Keratinocyte (primary cell): ENCODE results near the gene FBXO40. TPM values are rescaled to one million over a fixed set of nuclear protein-coding genes. Genes with fewer than 3 reads are reported as not detected.

Experiments
- DNase-seq: peaks from one replicate; pipeline ENCODE4 v3.0.0-alpha.2; 2011; ENCODE audit warnings: low read depth, missing footprints, low spot score
- FAIRE-seq: peaks from 2 replicates; lab custom pipeline; 2011; peaks lifted over from hg19 to GRCh38; lab: Jason Lieb, UNC
- H2AFZ ChIP-seq: 2 replicates; pipeline ENCODE4 v1.6.0; 2012; ENCODE audit warnings: low read length, control low read depth, inconsistent platforms; ENCODE audit not compliant: control insufficient read depth
- H3K27ac ChIP-seq: 2 replicates; pipeline ENCODE4 v1.5.1; 2011; ENCODE audit warnings: low read length; ENCODE audit not compliant: control insufficient read depth, insufficient read depth
- H3K27me3 ChIP-seq: 3 replicates; pipeline ENCODE4 v1.6.0; 2011; ENCODE audit warnings: low read length; ENCODE audit not compliant: control insufficient read depth, insufficient read depth; ENCODE audit errors: extremely low read depth
- H3K36me3 ChIP-seq, 2 experiments: 2 replicates in 1 of 2; 3 replicates in 1 of 2; pipeline ENCODE4 v1.5.1; 2011; ENCODE audit warnings: low read length in 2 of 2, mild to moderate bottlenecking in 1 of 2; ENCODE audit not compliant: control insufficient read depth in 2 of 2, insufficient read depth in 2 of 2; ENCODE audit errors: extremely low read depth in 1 of 2
- H3K4me1 ChIP-seq: 3 replicates; pipeline ENCODE4 v1.5.1; 2011; ENCODE audit warnings: low read length; ENCODE audit not compliant: control insufficient read depth, insufficient read depth; ENCODE audit errors: extremely low read depth
- H3K4me2 ChIP-seq: 3 replicates; pipeline ENCODE4 v1.6.0; 2011; ENCODE audit warnings: low read depth, low read length; ENCODE audit not compliant: control insufficient read depth, insufficient read depth; ENCODE audit errors: extremely low read depth
- H3K4me3 ChIP-seq, 3 experiments: fragments of 200-600 bp in 1 of 3; sonication (generic) in 1 of 3; 2 replicates in 2 of 3; 3 replicates in 1 of 3; pipeline ENCODE4 v1.5.1; 2011 to 2016; ENCODE audit warnings: low read length in 3 of 3, mild to moderate bottlenecking in 3 of 3, control low read depth in 2 of 3, inconsistent platforms in 1 of 3, low read depth in 1 of 3, mixed read lengths in 1 of 3, mixed run types in 1 of 3, moderate library complexity in 1 of 3; ENCODE audit not compliant: control insufficient read depth in 2 of 3, insufficient read depth in 2 of 3; ENCODE audit errors: extremely low read depth in 1 of 3
- H3K79me2 ChIP-seq: 2 replicates; pipeline ENCODE4 v1.6.0; 2012; ENCODE audit warnings: low read length; ENCODE audit not compliant: control insufficient read depth, insufficient read depth
- H3K9ac ChIP-seq: 3 replicates; pipeline ENCODE4 v1.6.0; 2011; ENCODE audit warnings: low read length; ENCODE audit not compliant: control insufficient read depth, insufficient read depth; ENCODE audit errors: extremely low read depth
- H3K9me1 ChIP-seq: 3 replicates; pipeline ENCODE4 v1.6.0; 2011; ENCODE audit warnings: low read length; ENCODE audit not compliant: control insufficient read depth, insufficient read depth; ENCODE audit errors: extremely low read depth
- H3K9me3 ChIP-seq: 2 replicates; pipeline ENCODE4 v1.5.1; 2012; ENCODE audit warnings: low read depth, low read length; ENCODE audit not compliant: control insufficient read depth
- H4K20me1 ChIP-seq: 3 replicates; pipeline ENCODE4 v1.6.0; 2011; ENCODE audit warnings: low read length; ENCODE audit not compliant: control insufficient read depth, insufficient read depth; ENCODE audit errors: extremely low read depth
- EZH2 ChIP-seq: IDR thresholded peaks from one replicate; pipeline ENCODE4 v1.6.1; 2012; ENCODE audit warnings: inconsistent platforms, mild to moderate bottlenecking, low read length, moderate library complexity
- dilution Hi-C: fragments of 300-500 bp; cut with MboI; formaldehyde crosslinking; loops from one replicate; pipeline ENCODE4 v1.7.0; 2020; ENCODE audit warnings: low sequenced_read_pairs; ENCODE audit not compliant: extremely low pct_ligation_motif_present
- polyA plus RNA-seq, 5 experiments: library from polyadenylated mRNA; depleted of rRNA in 3 of 5; stranded (reverse) in 3 of 5; stranded (forward) in 1 of 5; unstranded in 1 of 5; fragments of >200 nt; gene quantifications; 1 replicate in 1 of 5; 2 replicates in 3 of 5; 3 replicates in 1 of 5; pipeline versions ENCODE4 v1.2.1 to v1.2.3, GENCODE V29; 2011 to 2012; ENCODE audit warnings: missing spikeins in 2 of 5, low read depth in 1 of 5, low replicate concordance in 1 of 5
- TF ChIP-seq, protein P1 (sequence below), 3 experiments: IDR thresholded peaks in 1 of 3; conservative IDR thresholded peaks in 1 of 3; optimal IDR thresholded peaks in 1 of 3; 2 replicates in 2 of 3; 3 replicates in 1 of 3; pipeline versions ENCODE3 to v1.5.1; 2011; ENCODE audit warnings: low read length in 3 of 3, mild to moderate bottlenecking in 3 of 3, moderate library complexity in 2 of 3, control low read depth in 1 of 3, inconsistent platforms in 1 of 3; ENCODE audit not compliant: insufficient read depth in 2 of 3; ENCODE audit errors: extremely low read depth in 1 of 3

The FBXO40 gene
- polyA plus RNA-seq, 1 donor (not counting 4 experiments of a cell fraction or from before 2014, with no cell fraction given) = not detected

GRCh38 chr3:121627622-121628021, 34.4 kb downstream of the FBXO40 start:
- FAIRE-seq (no peak), DNase-seq (no peak)
- no peaks in the 10 kb centered on the region for H3K9me1 ChIP-seq
- no peak overlapping the region for H3K27ac ChIP-seq
- no peaks in the 10 kb centered on the region for H3K79me2 ChIP-seq
- dilution Hi-C loops = no loop called here
- TF ChIP-seq EZH2 = no peak
- TF ChIP-seq, protein P1, sequence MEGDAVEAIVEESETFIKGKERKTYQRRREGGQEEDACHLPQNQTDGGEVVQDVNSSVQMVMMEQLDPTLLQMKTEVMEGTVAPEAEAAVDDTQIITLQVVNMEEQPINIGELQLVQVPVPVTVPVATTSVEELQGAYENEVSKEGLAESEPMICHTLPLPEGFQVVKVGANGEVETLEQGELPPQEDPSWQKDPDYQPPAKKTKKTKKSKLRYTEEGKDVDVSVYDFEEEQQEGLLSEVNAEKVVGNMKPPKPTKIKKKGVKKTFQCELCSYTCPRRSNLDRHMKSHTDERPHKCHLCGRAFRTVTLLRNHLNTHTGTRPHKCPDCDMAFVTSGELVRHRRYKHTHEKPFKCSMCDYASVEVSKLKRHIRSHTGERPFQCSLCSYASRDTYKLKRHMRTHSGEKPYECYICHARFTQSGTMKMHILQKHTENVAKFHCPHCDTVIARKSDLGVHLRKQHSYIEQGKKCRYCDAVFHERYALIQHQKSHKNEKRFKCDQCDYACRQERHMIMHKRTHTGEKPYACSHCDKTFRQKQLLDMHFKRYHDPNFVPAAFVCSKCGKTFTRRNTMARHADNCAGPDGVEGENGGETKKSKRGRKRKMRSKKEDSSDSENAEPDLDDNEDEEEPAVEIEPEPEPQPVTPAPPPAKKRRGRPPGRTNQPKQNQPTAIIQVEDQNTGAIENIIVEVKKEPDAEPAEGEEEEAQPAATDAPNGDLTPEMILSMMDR (optimal IDR thresholded peaks at IDR 0.05 in 1 of 3, IDR thresholded peaks at IDR 0.05 in 1 of 3, conservative IDR thresholded peaks at IDR 0.05 in 1 of 3; ENCODE audit: extremely low read depth in 1 of 3, insufficient read depth in 2 of 3, low read length in 3 of 3) = no peak
- no peak overlapping the region for H3K9ac ChIP-seq
- H3K9me3 ChIP-seq = no peaks in the 10 kb centered on the region
- no peaks in the 10 kb centered on the region for H3K27me3 ChIP-seq
- no peak overlapping the region for H2AFZ ChIP-seq
- H3K4me1 ChIP-seq = no peaks in the 10 kb centered on the region
- no peak overlapping the region for H3K4me2 ChIP-seq
- H4K20me1 ChIP-seq = no peaks in the 10 kb centered on the region
- H3K36me3 ChIP-seq = no peaks in the 10 kb centered on the region
- H3K4me3 ChIP-seq = no peak overlapping the region

GRCh38 chr3:121629601-121630000, 36.4 kb downstream of the FBXO40 start:
- Histone ChIP-seq H3K9ac (no peak overlapping the region), H3K27me3 (no peaks in the 10 kb centered on the region), H3K27ac (no peak overlapping the region), H3K79me2 (no peaks in the 10 kb centered on the region), H3K4me3 (no peak overlapping the region), H3K4me1 (no peaks in the 10 kb centered on the region), H2AFZ (no peak overlapping the region), H3K9me1 (no peaks in the 10 kb centered on the region), H3K9me3 (no peaks in the 10 kb centered on the region), H3K36me3 (no peaks in the 10 kb centered on the region), H3K4me2 (no peak overlapping the region), H4K20me1 (no peaks in the 10 kb centered on the region)
- TF ChIP-seq, protein P1 (optimal IDR thresholded peaks at IDR 0.05 in 1 of 3, IDR thresholded peaks at IDR 0.05 in 1 of 3, conservative IDR thresholded peaks at IDR 0.05 in 1 of 3; ENCODE audit: extremely low read depth in 1 of 3, insufficient read depth in 2 of 3, low read length in 3 of 3) = no peak
- no peak for TF ChIP-seq EZH2
- FAIRE-seq (no peak), DNase-seq (no peak)
- dilution Hi-C loops = no loop called here
